ENCODE data around the gene PFN3.

- no peak for TF ChIP-seq EZH2 (IDR thresholded peaks at IDR 0.05; ENCODE audit: low read depth)
- TF ChIP-seq CTCF (conservative IDR thresholded peaks at IDR 0.05) = no peak
These were observed 42.1 kb downstream of the PFN3 start for GRCh38 chr5:177358370-177358819.
